Stimulated activated CD8-positive, alpha-beta memory T cell treated with anti-CD3 and anti-CD28 coated beads, Interleukin-12 subunit alpha, Interleukin-12 subunit beta, amount 100 ng/mL, for 24 hours (primary cell): ENCODE results near the gene GNAI3.

Experiments
- DNase-seq: peaks from one replicate; pipeline ENCODE4 v3.0.0-alpha.2; 2020; ENCODE audit errors: extremely low read depth

GNAI3 gene

GRCh38 chr1:109637446-109637845 is 89.0 kb downstream of the GNAI3 start:
- no peak for DNase-seq

- DNase-seq, result no peak
Measured at GRCh38 chr1:109639063-109639840, 90.8 kb downstream of the GNAI3 start.

- DNase-seq, result no peak
Measured at GRCh38 chr1:109639841-109640184, 91.4 kb downstream of the GNAI3 start.

- peak; percentile 73 for DNase-seq
Measured at GRCh38 chr1:109640285-109640865, 92.0 kb downstream of the GNAI3 start.

GRCh38 chr1:109641078-109641740 is 92.8 kb downstream of the GNAI3 start:
- no peak for DNase-seq

GRCh38 chr1:109641861-109642260 is 93.4 kb downstream of the GNAI3 start:
- no peak for DNase-seq

- DNase-seq, result no peak
Measured at GRCh38 chr1:109642626-109643025, 94.2 kb downstream of the GNAI3 start.

GRCh38 chr1:109643385-109644230 is 95.2 kb downstream of the GNAI3 start:
- peak; percentile 67 for DNase-seq

GRCh38 chr1:109644670-109645069 is 96.3 kb downstream of the GNAI3 start:
- no peak for DNase-seq

GRCh38 chr1:109649491-109649914 is 101.1 kb downstream of the GNAI3 start:
- DNase-seq, result no peak

- DNase-seq, result no peak
Measured at GRCh38 chr1:109650609-109651008, 102.2 kb downstream of the GNAI3 start.

- no peak for DNase-seq
Measured at GRCh38 chr1:109652402-109652801, 104.0 kb downstream of the GNAI3 start.

GRCh38 chr1:109653306-109653705 is 104.9 kb downstream of the GNAI3 start:
- no peak for DNase-seq

GRCh38 chr1:109654519-109654918 is 106.1 kb downstream of the GNAI3 start:
- no peak for DNase-seq

GRCh38 chr1:109655615-109656519 is 107.5 kb downstream of the GNAI3 start, which contains the start of gene GSTM4:
Gene GSTM4, plus strand, starts transcription at chr1:109656099. Its CDS starts 291 bp downstream, at chr1:109656390.
- peak; percentile 59 for DNase-seq

- DNase-seq, result no peak
Measured at GRCh38 chr1:109657395-109657794, 109.0 kb downstream of the GNAI3 start.

GRCh38 chr1:109657970-109658369 is 109.6 kb downstream of the GNAI3 start:
- DNase-seq, result no peak

- no peak for DNase-seq
Measured at GRCh38 chr1:109658533-109659042, 110.2 kb downstream of the GNAI3 start.

- no peak for DNase-seq
Measured at GRCh38 chr1:109659145-109659544, 110.7 kb downstream of the GNAI3 start.

- no peak for DNase-seq
Measured at GRCh38 chr1:109659997-109660690, 111.7 kb downstream of the GNAI3 start.
